IMR-90 (cell line): ENCODE results near the gene FAAP24. TPM values are rescaled to one million over a fixed set of nuclear protein-coding genes. Genes with fewer than 3 reads are reported as not detected.

ENCODE experiments used
- ATAC-seq: fragments of 200-7000 bp; cut with Tn5 transposase; 2 replicates; pipeline ENCODE4 v1.9.1; 2020; ENCODE audit warnings: low read depth, mild to moderate bottlenecking, moderate library complexity
- BruUV-seq: library from RNA; stranded (reverse); fragments of 400-500 nt; replicated peaks from 2 replicates; lab custom pipeline; 2021; lab: Mats Ljungman, UMichigan
- CTCF ChIA-PET: fragments of 300-600 bp; formaldehyde crosslinking; extraction: SDS; loops from one replicate; lab custom pipeline; 2021; ENCODE audit warnings: antibody characterized with exemption; lab: Yijun Ruan, JAX
- POLR2A ChIA-PET: fragments of 300-600 bp; sonication (Branson Sonifier 250); formaldehyde crosslinking; loops from one replicate; lab custom pipeline; 2022; ENCODE audit warnings: antibody characterized with exemption; ENCODE audit not compliant: unreplicated experiment; lab: Charles Lee
- DNase-seq: peaks from one replicate; pipeline ENCODE4 v3.0.0; 2013
- H2AFZ ChIP-seq: replicated peaks from 2 replicates; pipeline ENCODE3; 2013; ENCODE audit warnings: low read length, mild to moderate bottlenecking; ENCODE audit not compliant: poor library complexity
- H2AK5ac ChIP-seq: 2 replicates; pipeline ENCODE4 v1.6.1; 2013; ENCODE audit warnings: low read depth, low read length, inconsistent platforms
- H2AK9ac ChIP-seq: replicated peaks from 2 replicates; pipeline ENCODE3; 2013; ENCODE audit warnings: mild to moderate bottlenecking, low read depth, low read length, moderate library complexity; ENCODE audit not compliant: poor library complexity
- H2BK120ac ChIP-seq: 2 replicates; pipeline ENCODE4 v1.6.1; 2013; ENCODE audit warnings: low read depth, low read length, inconsistent platforms
- H2BK15ac ChIP-seq: 3 replicates; pipeline ENCODE4 v1.6.1; 2013; ENCODE audit warnings: low read depth, low read length, inconsistent platforms
- H2BK20ac ChIP-seq: 2 replicates; pipeline ENCODE4 v1.6.1; 2013; ENCODE audit warnings: low read depth, mild to moderate bottlenecking, inconsistent platforms, low read length, moderate library complexity
- H2BK5ac ChIP-seq: 2 replicates; pipeline ENCODE4 v1.6.1; 2013; ENCODE audit warnings: mild to moderate bottlenecking, low read depth, low read length, inconsistent platforms; ENCODE audit not compliant: poor library complexity, severe bottlenecking
- H3K14ac ChIP-seq: replicated peaks from 2 replicates; pipeline ENCODE4 v1.6.1; 2013; ENCODE audit warnings: low read depth, low read length, inconsistent platforms
- H3K18ac ChIP-seq: 2 replicates; pipeline ENCODE4 v1.6.1; 2013; ENCODE audit warnings: low read depth, low read length, control low read depth
- H3K23ac ChIP-seq: 2 replicates; pipeline ENCODE4 v1.6.1; 2013; ENCODE audit warnings: low read depth, low read length, inconsistent platforms
- H3K27ac ChIP-seq: 2 replicates; pipeline ENCODE4 v1.5.1; 2013; ENCODE audit warnings: mild to moderate bottlenecking, control low read depth, low read length; ENCODE audit not compliant: insufficient read depth
- H3K27me3 ChIP-seq: 2 replicates; pipeline ENCODE4 v1.6.1; 2013; ENCODE audit warnings: low read length; ENCODE audit not compliant: control insufficient read depth, insufficient read depth
- H3K36me3 ChIP-seq: 2 replicates; pipeline ENCODE4 v1.6.1; 2013; ENCODE audit warnings: low read length, mixed read lengths; ENCODE audit not compliant: control insufficient read depth, insufficient read depth
- H3K4ac ChIP-seq: 2 replicates; pipeline ENCODE4 v1.6.1; 2013; ENCODE audit warnings: low read depth, low read length, inconsistent platforms
- H3K4me1 ChIP-seq: 2 replicates; pipeline ENCODE4 v1.6.1; 2013; ENCODE audit warnings: low read length, mixed read lengths; ENCODE audit not compliant: control insufficient read depth, insufficient read depth
- H3K4me2 ChIP-seq: 2 replicates; pipeline ENCODE4 v1.6.1; 2013; ENCODE audit warnings: low read depth, mild to moderate bottlenecking, control low read depth, low read length, moderate library complexity
- H3K4me3 ChIP-seq: 2 replicates; pipeline ENCODE4 v1.5.1; 2013; ENCODE audit warnings: low read depth, mild to moderate bottlenecking, control low read depth, low read length, moderate library complexity; ENCODE audit not compliant: insufficient read depth
- H3K56ac ChIP-seq: 2 replicates; pipeline ENCODE4 v1.6.1; 2013; ENCODE audit warnings: low read length, inconsistent platforms; ENCODE audit not compliant: insufficient read depth; ENCODE audit errors: extremely low read depth
- H3K79me1 ChIP-seq, 2 experiments: 2 replicates each; pipeline ENCODE4 v1.6.1; 2013; ENCODE audit warnings: low read length in 2 of 2, inconsistent platforms in 1 of 2, low read depth in 1 of 2
- H3K9ac ChIP-seq: 2 replicates; pipeline ENCODE4 v1.6.1; 2013; ENCODE audit warnings: low read depth, low read length, control low read depth
- H3K9me1 ChIP-seq: 2 replicates; pipeline ENCODE4 v1.6.1; 2013; ENCODE audit warnings: low read length, inconsistent platforms; ENCODE audit not compliant: insufficient read depth
- H3K9me3 ChIP-seq: 2 replicates; pipeline ENCODE4 v1.6.1; 2013; ENCODE audit warnings: low read length; ENCODE audit not compliant: control insufficient read depth, insufficient read depth
- H4K20me1 ChIP-seq: 2 replicates; pipeline ENCODE4 v1.6.1; 2013; ENCODE audit warnings: low read length, inconsistent platforms; ENCODE audit not compliant: insufficient read depth
- H4K5ac ChIP-seq: 2 replicates; pipeline ENCODE4 v1.6.1; 2013; ENCODE audit warnings: mild to moderate bottlenecking, low read depth, low read length, control low read depth
- H4K8ac ChIP-seq, 2 experiments: 2 replicates each; pipeline ENCODE4 v1.6.1; 2013; ENCODE audit warnings: low read depth in 2 of 2, low read length in 2 of 2, control low read depth in 1 of 2, inconsistent platforms in 1 of 2
- H4K91ac ChIP-seq: 2 replicates; pipeline ENCODE4 v1.6.1; 2013; ENCODE audit warnings: low read depth, low read length, inconsistent platforms; ENCODE audit not compliant: insufficient read depth
- BHLHE40 ChIP-seq: fragments of 150-350 bp; IDR thresholded peaks from 2 replicates; pipeline ENCODE4 v1.6.1; 2016; ENCODE audit warnings: mild to moderate bottlenecking, low read depth, low read length
- CEBPB ChIP-seq: IDR thresholded peaks from 2 replicates; pipeline ENCODE4 v1.6.1; 2012; ENCODE audit warnings: low read depth, low read length, improper control_type of control experiment
- CHD1 ChIP-seq: IDR thresholded peaks from 2 replicates; pipeline ENCODE4 v1.6.1; 2012; ENCODE audit warnings: low read depth, low read length, improper control_type of control experiment
- FOS ChIP-seq: fragments of 150-350 bp; IDR thresholded peaks from 2 replicates; pipeline ENCODE4 v1.6.1; 2016; ENCODE audit warnings: low read depth, low read length
- MAFK ChIP-seq: IDR thresholded peaks from 2 replicates; pipeline ENCODE4 v1.6.1; 2012; ENCODE audit warnings: low read depth, low read length, improper control_type of control experiment
- MAZ ChIP-seq: IDR thresholded peaks from 2 replicates; pipeline ENCODE4 v1.6.1; 2012; ENCODE audit warnings: low read depth, mild to moderate bottlenecking, low read length, improper control_type of control experiment, moderate library complexity, borderline replicate concordance
- MXI1 ChIP-seq: IDR thresholded peaks from 2 replicates; pipeline ENCODE4 v1.6.1; 2012; ENCODE audit warnings: low read depth, mild to moderate bottlenecking, low read length, moderate library complexity, borderline replicate concordance
- NFE2L2 ChIP-seq: fragments of 150-350 bp; IDR thresholded peaks from 2 replicates; pipeline ENCODE4 v1.6.1; 2016; ENCODE audit warnings: low read depth, mild to moderate bottlenecking, low read length
- POLR2A ChIP-seq: IDR thresholded peaks from 2 replicates; pipeline ENCODE4 v1.6.1; 2012; ENCODE audit warnings: mild to moderate bottlenecking, low read depth, low read length
- RAD21 ChIP-seq: IDR thresholded peaks from 2 replicates; pipeline ENCODE4 v1.6.1; 2012; ENCODE audit warnings: low read length, improper control_type of control experiment
- RCOR1 ChIP-seq: IDR thresholded peaks from 2 replicates; pipeline ENCODE4 v1.6.1; 2012; ENCODE audit warnings: mild to moderate bottlenecking, low read length, improper control_type of control experiment; ENCODE audit not compliant: insufficient replicate concordance
- SMC3 ChIP-seq: fragments of 150-350 bp; IDR thresholded peaks from 2 replicates; pipeline ENCODE4 v1.6.1; 2016; ENCODE audit warnings: low read depth, mild to moderate bottlenecking, antibody characterized with exemption, low read length, moderate library complexity
- WGBS, 2 experiments: methylation state at CpG; one replicate each; pipeline versions ENCODE4 v1.1.5 to v1.1.7; 2013; ENCODE audit warnings: missing lambda C conversion rate in 2 of 2; ENCODE audit not compliant: insufficient read length in 1 of 2; ENCODE audit errors: extremely low coverage in 2 of 2; 5-methylcytosine and 5-hydroxymethylcytosine counted together
- dilution Hi-C: fragments of 300-500 bp; cut with HindIII; formaldehyde crosslinking; loops from one replicate; pipeline ENCODE4 v1.14.3; 2018; ENCODE audit warnings: low sequenced_read_pairs; ENCODE audit not compliant: unreplicated experiment
- in situ Hi-C: fragments of 300-500 bp; cut with MboI; formaldehyde crosslinking; loops from 3 replicates; pipeline ENCODE4 v1.14.3; 2019; ENCODE audit warnings: low sequenced_read_pairs, inconsistent platforms, mixed read lengths
- intact Hi-C: fragments of 100-400 bp; cut with micrococcal nuclease; formaldehyde crosslinking; loops from 2 replicates; pipeline ENCODE4 v1.10.0; 2022
- polyA plus RNA-seq, 3 experiments: library from polyadenylated mRNA; depleted of rRNA; stranded (reverse); fragments of >200 nt; gene quantifications; 2 replicates each; pipeline ENCODE4 v1.2.3, GENCODE V29; 2012; ENCODE audit warnings: low replicate concordance in 1 of 3
- total RNA-seq: library from RNA; depleted of rRNA; stranded (reverse); fragments of >200 nt; gene quantifications from 2 replicates; pipeline ENCODE4 v1.2.3, GENCODE V29; 2012
- TF ChIP-seq, protein P1 (sequence below): conservative IDR thresholded peaks from 2 replicates; pipeline ENCODE4 v1.5.1; 2012; ENCODE audit warnings: mild to moderate bottlenecking, low read depth, low read length, improper control_type of control experiment
- TF ChIP-seq, protein P2 (sequence below): fragments of 150-350 bp; IDR thresholded peaks from 2 replicates; pipeline ENCODE4 v1.6.1; 2016; ENCODE audit warnings: low read depth, mild to moderate bottlenecking, low read length, moderate library complexity, borderline replicate concordance
- TF ChIP-seq, protein P3 (sequence below): fragments of 150-350 bp; IDR thresholded peaks from 2 replicates; pipeline ENCODE4 v1.6.1; 2017; ENCODE audit warnings: mild to moderate bottlenecking, antibody characterized with exemption, low read length, low read depth

Gene FAAP24
- total and polyA plus RNA-seq, 2 of the 4 experiments (the other 2 are of a cell fraction), result 2.2 to 2.3 TPM

DNA sequence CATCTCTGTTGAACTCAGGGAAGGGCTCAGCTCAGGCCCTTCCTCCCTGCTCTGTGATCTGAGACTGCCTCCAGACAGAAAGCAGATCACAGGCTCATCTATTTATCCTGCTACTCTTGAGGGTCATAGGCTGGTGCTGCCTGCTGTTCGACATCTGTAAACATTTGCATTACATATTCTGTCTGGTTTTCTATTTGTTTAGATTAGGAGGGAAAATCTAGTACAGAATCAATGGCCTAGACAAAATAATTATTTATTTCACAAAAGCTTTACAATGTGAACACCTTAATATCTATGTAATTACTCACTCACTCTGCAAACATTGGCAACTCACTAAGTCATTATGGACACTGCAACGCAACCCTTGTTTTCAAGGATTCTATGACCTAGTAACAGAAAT lies 43.2 kb upstream of the FAAP24 start:
- ATAC-seq (peak; percentile 56), DNase-seq (peak; percentile 4)
- H3K79me1 ChIP-seq, result no peaks in the 10 kb centered on the region
- no peak overlapping the region for H3K9ac ChIP-seq
- no peak overlapping the region for H3K18ac ChIP-seq
- POLR2A ChIA-PET, result interaction anchor here (0.5 kb wide), 1 partner anchor 19 kb away, joined by 3 read pairs; no protein-coding TSS in a partner anchor
- TF ChIP-seq MAFK, result no peak
- no peak for TF ChIP-seq RAD21
- TF ChIP-seq SMC3, result no peak
- TF ChIP-seq, protein P1, sequence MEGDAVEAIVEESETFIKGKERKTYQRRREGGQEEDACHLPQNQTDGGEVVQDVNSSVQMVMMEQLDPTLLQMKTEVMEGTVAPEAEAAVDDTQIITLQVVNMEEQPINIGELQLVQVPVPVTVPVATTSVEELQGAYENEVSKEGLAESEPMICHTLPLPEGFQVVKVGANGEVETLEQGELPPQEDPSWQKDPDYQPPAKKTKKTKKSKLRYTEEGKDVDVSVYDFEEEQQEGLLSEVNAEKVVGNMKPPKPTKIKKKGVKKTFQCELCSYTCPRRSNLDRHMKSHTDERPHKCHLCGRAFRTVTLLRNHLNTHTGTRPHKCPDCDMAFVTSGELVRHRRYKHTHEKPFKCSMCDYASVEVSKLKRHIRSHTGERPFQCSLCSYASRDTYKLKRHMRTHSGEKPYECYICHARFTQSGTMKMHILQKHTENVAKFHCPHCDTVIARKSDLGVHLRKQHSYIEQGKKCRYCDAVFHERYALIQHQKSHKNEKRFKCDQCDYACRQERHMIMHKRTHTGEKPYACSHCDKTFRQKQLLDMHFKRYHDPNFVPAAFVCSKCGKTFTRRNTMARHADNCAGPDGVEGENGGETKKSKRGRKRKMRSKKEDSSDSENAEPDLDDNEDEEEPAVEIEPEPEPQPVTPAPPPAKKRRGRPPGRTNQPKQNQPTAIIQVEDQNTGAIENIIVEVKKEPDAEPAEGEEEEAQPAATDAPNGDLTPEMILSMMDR, result no peak
- TF ChIP-seq FOS, result no peak
- no peak for TF ChIP-seq CEBPB
- TF ChIP-seq, protein P2, sequence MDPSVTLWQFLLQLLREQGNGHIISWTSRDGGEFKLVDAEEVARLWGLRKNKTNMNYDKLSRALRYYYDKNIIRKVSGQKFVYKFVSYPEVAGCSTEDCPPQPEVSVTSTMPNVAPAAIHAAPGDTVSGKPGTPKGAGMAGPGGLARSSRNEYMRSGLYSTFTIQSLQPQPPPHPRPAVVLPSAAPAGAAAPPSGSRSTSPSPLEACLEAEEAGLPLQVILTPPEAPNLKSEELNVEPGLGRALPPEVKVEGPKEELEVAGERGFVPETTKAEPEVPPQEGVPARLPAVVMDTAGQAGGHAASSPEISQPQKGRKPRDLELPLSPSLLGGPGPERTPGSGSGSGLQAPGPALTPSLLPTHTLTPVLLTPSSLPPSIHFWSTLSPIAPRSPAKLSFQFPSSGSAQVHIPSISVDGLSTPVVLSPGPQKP, result no peak
- no peak for TF ChIP-seq POLR2A
- TF ChIP-seq MAZ, result no peak
- no peak for TF ChIP-seq RCOR1
- TF ChIP-seq, protein P3, sequence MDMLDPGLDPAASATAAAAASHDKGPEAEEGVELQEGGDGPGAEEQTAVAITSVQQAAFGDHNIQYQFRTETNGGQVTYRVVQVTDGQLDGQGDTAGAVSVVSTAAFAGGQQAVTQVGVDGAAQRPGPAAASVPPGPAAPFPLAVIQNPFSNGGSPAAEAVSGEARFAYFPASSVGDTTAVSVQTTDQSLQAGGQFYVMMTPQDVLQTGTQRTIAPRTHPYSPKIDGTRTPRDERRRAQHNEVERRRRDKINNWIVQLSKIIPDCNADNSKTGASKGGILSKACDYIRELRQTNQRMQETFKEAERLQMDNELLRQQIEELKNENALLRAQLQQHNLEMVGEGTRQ, result no peak
- TF ChIP-seq CHD1, result no peak
- TF ChIP-seq MXI1, result no peak
- no peak for TF ChIP-seq NFE2L2
- no peak for TF ChIP-seq BHLHE40
- no peaks in the 10 kb centered on the region for H4K20me1 ChIP-seq
- no peak overlapping the region for H2BK5ac ChIP-seq
- H3K4ac ChIP-seq, result no peak overlapping the region
- no peak overlapping the region for H2AFZ ChIP-seq
- H3K27me3 ChIP-seq, result no peaks in the 10 kb centered on the region
- no peak overlapping the region for H3K27ac ChIP-seq
- H3K9me1 ChIP-seq, result no peaks in the 10 kb centered on the region
- no peak overlapping the region for H3K4me2 ChIP-seq
- intact Hi-C loops (no loop called here), dilution Hi-C loops (no loop called here), in situ Hi-C loops (no loop called here)
- peaks cover 20% of the 10 kb centered on the region for H3K36me3 ChIP-seq
- no peak overlapping the region for H4K8ac ChIP-seq
- CTCF ChIA-PET, result no interaction called here
- H4K5ac ChIP-seq, result no peak overlapping the region
- H3K23ac ChIP-seq, result no peak overlapping the region
- H3K4me3 ChIP-seq, result no peak overlapping the region
- H2BK20ac ChIP-seq, result no peak overlapping the region
- H3K56ac ChIP-seq, result no peak overlapping the region
- H2AK9ac ChIP-seq, result no peak overlapping the region
- H4K91ac ChIP-seq, result no peak overlapping the region
- H2AK5ac ChIP-seq, result no peak overlapping the region
- no peak overlapping the region for H2BK120ac ChIP-seq
- no peaks in the 10 kb centered on the region for H3K4me1 ChIP-seq
- BruUV-seq, result no TSS peak
- no peak overlapping the region for H2BK15ac ChIP-seq
- WGBS, 2 experiments, result no CpG with 5 or more reads among the region's 2 CpGs
- H3K9me3 ChIP-seq, result no peaks in the 10 kb centered on the region; the same call in 1 of the 2 replicates
- no peak overlapping the region for H3K14ac ChIP-seq
